Esophagus muscularis mucosa (tissue), 4 donors: ENCODE results near the gene KDM6B.

Experiments
- CTCF ChIP-seq, 3 experiments: fragments of 200-600 bp in 2 of 3; fragments of 450-650 bp in 1 of 3; sonication (generic) in 2 of 3; IDR thresholded peaks; one replicate each; pipeline ENCODE4 v1.5.1; 2017 to 2019; ENCODE audit warnings: antibody characterized with exemption in 3 of 3, mild to moderate bottlenecking in 2 of 3, moderate library complexity in 1 of 3
- EP300 ChIP-seq: sonication (generic); formaldehyde crosslinking; IDR thresholded peaks from one replicate; pipeline ENCODE4 v1.6.1; 2017; ENCODE audit warnings: antibody characterized with exemption
- POLR2AphosphoS5 ChIP-seq, 2 donors: sonication (generic); formaldehyde crosslinking; IDR thresholded peaks; one replicate each; pipeline ENCODE4 v1.6.1; 2017; ENCODE audit warnings: antibody characterized with exemption in 2 of 2

GRCh38 chr17:7809086-7809790, 24.8 kb upstream of the KDM6B start:
- TF ChIP-seq CTCF (IDR thresholded peaks at IDR 0.05) = no peak
- TF ChIP-seq EP300 = no peak
- no peak for TF ChIP-seq POLR2AphosphoS5 (IDR thresholded peaks at IDR 0.05)
